ENCODE data around the gene HSPA13. TPM values are rescaled to one million over a fixed set of nuclear protein-coding genes. Genes with fewer than 3 reads are reported as not detected.

HSPA13 gene
- total and polyA plus RNA-seq, 10 of the 15 experiments (the other 5 are each of a cell fraction or from before 2014, with no cell fraction given): 10.0 to 26.9 (median 18.6) TPM

GRCh38 chr21:14356746-14357145 lies 26.2 kb downstream of the HSPA13 start:
- SMC1A ChIA-PET (ENCODE audit: uncharacterized antibody, unreplicated experiment): no interaction called here
- 27% methylated on average over 4 of the region's 4 CpGs for WGBS (ENCODE audit: insufficient coverage, insufficient replicate concordance, low lambda C conversion rate, missing lambda C conversion rate)
- ATAC-seq: no peak

GRCh38 chr21:14354515-14354914 lies 28.4 kb downstream of the HSPA13 start:
- RAD21 ChIA-PET (ENCODE audit: unreplicated experiment): no interaction called here
- DNase-seq (ENCODE audit: low read depth, low spot score) (no peak), FAIRE-seq (no peak), ATAC-seq (no peak)
- no TSS peak for BruUV-seq (replicated peaks)
- Histone ChIP-seq H4K20me1 (ENCODE audit: control insufficient read depth, insufficient read depth) (no peaks in the 10 kb centered on the region), H3K9me3 (replicated peaks; ENCODE audit: control insufficient read depth, insufficient read depth, low read length) (no peaks in the 10 kb centered on the region), H3K27me3 (replicated peaks in 1 of 2; ENCODE audit: control insufficient read depth in 2 of 2, insufficient read depth in 2 of 2, low read length in 1 of 2) (no peaks in the 10 kb centered on the region), H3K4me2 (ENCODE audit: control insufficient read depth, insufficient read depth) (no peak overlapping the region), H3K36me3 (ENCODE audit: control insufficient read depth in 2 of 2, insufficient read depth in 2 of 2, low read length in 1 of 2) (no peaks in the 10 kb centered on the region), H3K27ac (ENCODE audit: control insufficient read depth, insufficient read depth) (no peak overlapping the region), H3K4me1 (ENCODE audit: control insufficient read depth, insufficient read depth, low read length) (no peaks in the 10 kb centered on the region), H3K9ac (ENCODE audit: control insufficient read depth, insufficient read depth, low read length) (no peak overlapping the region), H3K79me2 (ENCODE audit: control insufficient read depth, insufficient read depth, low read length) (no peaks in the 10 kb centered on the region), H3K4me3 (no peak overlapping the region), H2AFZ (ENCODE audit: control insufficient read depth, low read depth, low read length) (no peak overlapping the region)
- intact Hi-C loops (cut with micrococcal nuclease; ENCODE audit: unreplicated experiment) (no loop called here), in situ Hi-C loops (cut with MboI) (no loop called here)
- POLR2A ChIA-PET: no interaction called here
- CTCF ChIA-PET: no interaction called here
- SMC1A ChIA-PET (ENCODE audit: uncharacterized antibody, unreplicated experiment): no interaction called here
- TF ChIP-seq MTA3 (IDR thresholded peaks at IDR 0.05; ENCODE audit: borderline replicate concordance, low read length) (no peak), MLLT1 (IDR thresholded peaks at IDR 0.05) (no peak), ZBED1 (IDR thresholded peaks at IDR 0.05; ENCODE audit: borderline replicate concordance) (no peak), SRF (IDR thresholded peaks at IDR 0.05; ENCODE audit: low read depth in 2 of 2, low read length in 2 of 2) (no peak), GABPA (IDR thresholded peaks at IDR 0.05; ENCODE audit: low read depth) (no peak), CBFB (IDR thresholded peaks at IDR 0.05; ENCODE audit: low read depth) (no peak), PAX5 (IDR thresholded peaks at IDR 0.05; ENCODE audit: borderline replicate concordance, low read depth, low read length) (no peak), POU2F2 (IDR thresholded peaks at IDR 0.05; ENCODE audit: borderline replicate concordance, low read depth, low read length) (no peak), PRDM15 (CRISPR knock-in tag; IDR thresholded peaks at IDR 0.05) (no peak), ATF2 (IDR thresholded peaks at IDR 0.05; ENCODE audit: low read length) (no peak)

More at GRCh38 chr21:14356746-14357145, 26.2 kb downstream of the HSPA13 start:
- POLR2A ChIA-PET: no interaction called here
- Histone ChIP-seq H3K9me3 (replicated peaks; ENCODE audit: control insufficient read depth, insufficient read depth, low read length) (no peaks in the 10 kb centered on the region), H3K4me1 (ENCODE audit: control insufficient read depth, insufficient read depth, low read length) (no peaks in the 10 kb centered on the region), H3K27ac (ENCODE audit: control insufficient read depth, insufficient read depth) (no peak overlapping the region), H3K4me2 (ENCODE audit: control insufficient read depth, insufficient read depth) (no peak overlapping the region), H3K27me3 (replicated peaks in 1 of 2; ENCODE audit: control insufficient read depth in 2 of 2, insufficient read depth in 2 of 2, low read length in 1 of 2) (no peaks in the 10 kb centered on the region), H4K20me1 (ENCODE audit: control insufficient read depth, insufficient read depth) (no peaks in the 10 kb centered on the region), H2AFZ (ENCODE audit: control insufficient read depth, low read depth, low read length) (no peak overlapping the region), H3K9ac (ENCODE audit: control insufficient read depth, insufficient read depth, low read length) (no peak overlapping the region), H3K79me2 (ENCODE audit: control insufficient read depth, insufficient read depth, low read length) (no peaks in the 10 kb centered on the region), H3K4me3 (no peak overlapping the region), H3K36me3 (ENCODE audit: control insufficient read depth in 2 of 2, insufficient read depth in 2 of 2, low read length in 1 of 2) (no peaks in the 10 kb centered on the region)
- in situ Hi-C loops (cut with MboI) (no loop called here), intact Hi-C loops (cut with micrococcal nuclease; ENCODE audit: unreplicated experiment) (no loop called here)
- CTCF ChIA-PET: no interaction called here
- no TSS peak for BruUV-seq (replicated peaks)
- RAD21 ChIA-PET (ENCODE audit: unreplicated experiment): no interaction called here
- no peak for FAIRE-seq
- DNase-seq (ENCODE audit: low read depth, low spot score): no peak
- TF ChIP-seq MTA2 (IDR thresholded peaks at IDR 0.05; ENCODE audit: low read depth): no peak
- TF ChIP-seq SMARCA5 (IDR thresholded peaks at IDR 0.05): no peak

Measured in GM12878 (cell line).